NCI-H2196 (cell line): ENCODE results near the gene ELL3.
"Not testable (repeated sequence)": the region's sequence is repeated elsewhere in the genome, so short reads cannot be mapped to it uniquely, and the experiment has no call there.

Experiments
- DNase-seq: peaks from one replicate; lab custom pipeline; 2025; ENCODE audit not compliant: unreplicated experiment; lab: John Stamatoyannopoulos, UW

ELL3 gene

DNA sequence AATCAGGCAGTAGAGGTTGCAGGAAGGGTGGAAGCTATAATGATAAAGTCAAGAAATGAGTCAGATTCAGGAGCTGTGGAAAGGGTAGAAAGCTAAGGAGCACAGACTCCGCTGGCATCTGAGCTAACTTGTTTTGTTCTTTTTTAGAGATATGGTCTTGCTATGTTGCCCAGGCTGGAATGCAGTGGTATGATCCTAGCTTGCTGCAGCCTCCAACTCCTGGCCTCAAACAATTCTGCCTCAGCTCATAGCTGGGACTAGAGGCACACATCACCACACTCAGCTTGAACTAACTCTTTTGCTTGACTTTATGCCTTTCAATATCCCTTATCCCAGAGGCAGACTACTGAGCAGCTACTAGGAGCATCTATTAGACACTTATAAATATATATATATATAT, 50.5 kb downstream of the ELL3 start:
- DNase-seq: not testable (repeated sequence)

DNA sequence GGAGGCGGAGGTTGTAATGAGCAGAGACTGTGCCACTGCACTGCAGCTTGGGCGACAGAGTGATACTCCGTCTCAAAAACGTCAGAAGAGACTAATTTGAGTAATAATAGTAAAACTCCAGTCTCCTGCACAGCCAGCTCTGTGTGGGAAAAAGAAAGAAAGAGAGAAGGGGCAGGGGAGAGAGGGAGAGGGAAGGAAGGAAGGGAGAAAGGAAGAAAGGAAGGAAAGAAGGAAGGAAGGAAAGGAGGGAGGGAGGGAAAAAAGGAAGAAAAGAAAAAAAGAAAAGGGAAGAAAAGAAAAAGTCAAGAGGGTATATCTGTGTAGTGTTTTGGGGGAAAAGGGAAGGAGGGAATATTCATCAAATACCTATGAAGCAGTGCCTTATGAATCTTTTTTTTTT, 53.6 kb downstream of the ELL3 start:
- DNase-seq: no peak
